NCI-H1417 (cell line): ENCODE data around the gene HSD17B4.
"Not testable (repeated sequence)": the region's sequence is repeated elsewhere in the genome, so short reads cannot be mapped to it uniquely, and the experiment has no call there.

Source experiments
- DNase-seq, 3 experiments: peaks; one replicate each; lab custom pipeline; 2025; lab: John Stamatoyannopoulos, UW

HSD17B4 gene

DNA sequence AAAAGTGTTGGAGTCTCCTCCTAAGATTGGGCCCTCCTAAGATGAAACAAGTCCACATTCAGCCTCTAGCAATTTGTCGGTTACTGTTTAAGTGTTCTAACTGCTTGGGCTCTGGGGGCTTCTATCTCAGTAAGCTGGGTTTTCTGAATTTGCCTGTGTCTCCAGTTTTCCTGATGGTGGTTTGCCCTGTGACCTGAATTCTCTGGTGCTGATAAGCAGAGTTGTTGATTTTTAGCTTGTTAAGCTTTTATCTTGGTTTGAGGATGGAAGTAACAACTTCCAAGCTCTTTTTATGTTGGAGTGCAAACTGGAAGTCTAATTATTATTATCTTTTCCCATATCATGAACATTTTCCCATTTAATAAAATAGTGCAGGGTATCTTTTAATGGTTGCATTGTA lies 30.9 kb downstream of the HSD17B4 start:
- no peak for DNase-seq

DNA sequence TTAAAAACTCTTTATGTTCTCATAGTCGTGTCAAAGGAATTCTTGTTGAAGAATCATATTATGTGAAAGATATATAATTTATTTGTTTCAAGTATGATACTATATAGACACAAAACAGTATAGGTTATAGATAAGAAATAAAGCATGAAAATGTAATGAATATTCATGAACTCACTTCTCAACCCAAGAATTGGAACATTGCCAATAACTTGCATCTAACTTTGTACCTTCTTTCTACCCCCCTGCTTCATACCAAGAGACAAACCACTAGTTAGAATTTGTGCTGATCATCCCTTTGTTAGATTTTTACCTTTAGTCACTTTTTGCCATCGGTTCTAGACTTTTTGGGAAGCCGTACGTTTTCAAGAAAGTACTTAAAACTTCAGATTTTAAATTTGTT lies 32.6 kb downstream of the HSD17B4 start:
- DNase-seq = no peak

- no peak for DNase-seq
Observed at GRCh38 chr5:119501671-119502179, 49.4 kb downstream of the HSD17B4 start.

GRCh38 chr5:119503939-119504338 lies 51.6 kb downstream of the HSD17B4 start:
- DNase-seq = not testable (repeated sequence)

- DNase-seq = no peak
Observed at GRCh38 chr5:119512277-119512676, 60.0 kb downstream of the HSD17B4 start.

- no peak for DNase-seq
Observed at GRCh38 chr5:119515192-119515591, 62.9 kb downstream of the HSD17B4 start.

DNA sequence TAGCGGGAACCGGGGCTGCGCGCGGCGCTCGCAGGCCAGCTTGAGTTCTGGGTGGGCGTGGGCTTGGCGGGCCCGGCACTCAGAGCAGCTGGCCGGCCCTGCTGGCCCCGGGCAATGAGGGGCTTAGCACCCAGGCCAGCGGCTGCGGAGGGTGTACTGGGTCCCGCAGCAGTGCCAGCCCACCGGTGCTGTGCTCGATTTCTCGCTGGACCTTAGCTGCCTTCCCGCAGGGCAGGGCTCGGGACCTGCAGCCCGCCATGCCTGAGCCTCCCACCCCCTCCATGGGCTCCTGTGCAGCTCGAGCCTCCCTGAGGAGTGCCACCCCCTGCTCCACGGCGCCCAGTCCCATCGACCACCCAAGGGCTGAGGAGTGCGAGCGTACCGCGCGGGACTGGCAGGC lies 64.8 kb downstream of the HSD17B4 start:
- not testable (repeated sequence) for DNase-seq

GRCh38 chr5:119521232-119521631 lies 68.9 kb downstream of the HSD17B4 start:
- DNase-seq = no peak

DNA sequence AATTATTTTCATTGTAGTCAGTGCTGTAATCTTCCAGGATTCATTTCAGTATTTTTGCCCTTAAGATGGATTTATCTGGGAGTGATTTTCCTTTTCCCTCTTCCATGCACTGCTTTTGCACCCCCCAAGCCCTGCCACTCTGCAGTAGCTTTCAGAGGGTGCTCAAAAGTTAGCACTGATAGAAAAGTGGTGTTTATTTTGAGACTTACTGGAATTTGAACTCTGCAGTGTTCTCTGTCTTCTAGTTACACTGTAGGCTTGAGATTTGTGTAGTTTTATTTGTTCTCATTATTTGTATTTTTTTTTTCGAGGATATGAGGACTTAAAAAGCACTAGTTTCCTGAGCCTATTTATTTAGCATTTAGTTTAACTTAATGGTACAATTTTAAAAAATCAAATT lies 70.5 kb downstream of the HSD17B4 start:
- DNase-seq = no peak

GRCh38 chr5:119524485-119524884 lies 72.2 kb downstream of the HSD17B4 start:
- DNase-seq = no peak

DNA sequence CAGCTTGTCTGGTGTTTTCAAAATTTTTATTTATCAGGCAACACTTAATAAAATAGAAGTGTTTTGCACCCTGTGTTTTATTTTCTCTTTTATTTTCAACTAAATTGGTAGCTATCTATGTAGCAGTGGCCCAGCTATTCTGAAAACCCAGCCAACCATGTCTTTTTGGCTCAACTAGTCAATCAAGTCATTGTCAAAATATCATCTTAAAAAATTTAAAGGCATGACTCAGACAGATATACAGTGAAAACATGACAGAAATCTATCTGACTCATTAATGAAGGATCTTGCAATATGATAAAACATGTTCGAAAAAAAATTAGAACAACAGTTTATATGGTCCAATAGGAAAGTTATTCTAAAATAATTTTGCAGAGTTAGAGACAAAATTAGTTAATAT lies 75.1 kb downstream of the HSD17B4 start:
- no peak for DNase-seq

- no peak for DNase-seq
Observed at GRCh38 chr5:119529811-119530210, 77.5 kb downstream of the HSD17B4 start.

GRCh38 chr5:119532637-119533036 lies 80.3 kb downstream of the HSD17B4 start:
- DNase-seq = no peak

DNA sequence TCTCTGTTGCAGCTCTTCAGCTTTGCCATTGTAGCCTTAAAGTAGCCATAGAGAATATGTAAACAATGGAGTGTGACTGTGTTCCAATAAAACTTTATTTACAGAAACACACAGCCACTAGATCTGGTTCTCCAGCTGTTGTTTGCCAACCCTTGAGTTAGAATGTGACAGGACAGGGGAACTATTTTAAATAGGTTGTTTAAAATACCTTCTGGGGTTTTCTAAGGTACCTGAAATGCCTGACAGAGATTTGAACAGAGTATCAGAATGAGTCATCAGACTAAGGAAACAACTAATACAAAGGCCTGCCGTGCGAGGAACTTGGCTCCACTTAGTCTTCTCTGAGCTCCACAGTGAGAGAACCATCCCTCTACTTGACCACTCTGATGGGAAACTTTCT lies 85.4 kb downstream of the HSD17B4 start:
- DNase-seq = no peak

DNA sequence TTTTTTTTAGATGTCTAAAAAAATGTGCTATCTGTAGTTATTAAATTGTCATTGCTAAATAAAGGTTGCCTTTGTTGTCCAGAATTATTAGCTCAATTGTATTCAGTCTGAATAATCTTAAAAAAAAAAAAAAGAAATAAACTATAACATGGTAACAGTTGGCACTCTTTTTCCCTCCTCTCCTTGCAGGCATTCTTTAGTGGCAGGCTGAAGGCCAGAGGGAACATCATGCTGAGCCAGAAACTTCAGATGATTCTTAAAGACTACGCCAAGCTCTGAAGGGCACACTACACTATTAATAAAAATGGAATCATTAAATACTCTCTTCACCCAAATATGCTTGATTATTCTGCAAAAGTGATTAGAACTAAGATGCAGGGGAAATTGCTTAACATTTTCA lies 89.4 kb downstream of the HSD17B4 start:
- no peak for DNase-seq

DNA sequence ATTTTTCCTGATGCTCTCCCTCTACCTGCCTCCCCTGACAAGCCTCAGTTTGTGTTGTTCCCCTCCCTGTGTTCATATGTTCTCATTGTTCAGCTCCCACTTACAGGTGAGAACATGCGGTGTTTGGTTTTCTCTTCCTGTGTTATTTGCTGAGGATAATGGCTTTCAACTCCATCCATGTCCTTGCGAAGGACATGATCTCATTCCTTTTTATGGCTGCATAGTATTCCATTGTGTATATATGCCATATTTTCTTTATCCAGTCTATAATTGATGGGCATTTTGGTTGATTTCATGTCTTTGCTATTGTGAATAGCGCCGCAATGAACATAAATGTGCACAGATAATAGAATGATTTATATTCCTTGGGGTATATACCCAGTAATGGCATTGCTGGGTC lies 99.5 kb downstream of the HSD17B4 start:
- DNase-seq = no peak

- no peak for DNase-seq
Observed at GRCh38 chr5:119554597-119554996, 102.3 kb downstream of the HSD17B4 start.

GRCh38 chr5:119570910-119571309 lies 118.6 kb downstream of the HSD17B4 start:
- DNase-seq = peak in 2 of 3 experiments; percentile 1 to 38

- DNase-seq = peak in 2 of 3 experiments; percentile 4 to 23
Observed at GRCh38 chr5:119578937-119579336, 126.6 kb downstream of the HSD17B4 start.

DNA sequence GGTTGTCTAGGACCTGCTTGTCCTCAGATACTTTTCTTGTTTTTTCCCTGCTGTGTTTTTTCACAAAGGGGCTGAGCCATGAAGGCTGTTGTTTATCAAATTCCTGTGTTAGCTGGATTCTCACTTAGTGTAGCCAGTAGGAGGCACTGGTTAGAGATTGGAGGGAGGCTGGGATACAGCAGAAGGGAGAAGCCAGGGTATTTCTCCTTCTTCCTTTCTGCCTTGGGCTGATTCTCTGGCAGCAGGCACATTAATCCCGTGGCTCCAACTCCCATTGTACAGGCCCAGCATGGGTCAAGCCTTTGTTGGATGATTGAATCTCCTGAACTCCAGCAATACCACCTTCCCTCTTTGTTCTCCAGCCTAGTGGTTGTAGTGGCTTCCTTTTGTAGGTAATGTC lies 130.7 kb downstream of the HSD17B4 start:
- DNase-seq = no peak

GRCh38 chr5:119583684-119584083 lies 131.4 kb downstream of the HSD17B4 start:
- no peak for DNase-seq
